Stimulated activated CD8-positive, alpha-beta memory T cell treated with anti-CD3 and anti-CD28 coated beads, Interleukin-4, amount 100 ng/mL, for 48 hours (primary cell): ENCODE measurements around the gene MUC3A.
"Not testable (repeated sequence)": the region's sequence is repeated elsewhere in the genome, so short reads cannot be mapped to it uniquely, and the experiment has no call there.

Experiments used
- DNase-seq: peaks from one replicate; pipeline ENCODE4 v3.0.0-alpha.2; 2020

The MUC3A gene, protein sequence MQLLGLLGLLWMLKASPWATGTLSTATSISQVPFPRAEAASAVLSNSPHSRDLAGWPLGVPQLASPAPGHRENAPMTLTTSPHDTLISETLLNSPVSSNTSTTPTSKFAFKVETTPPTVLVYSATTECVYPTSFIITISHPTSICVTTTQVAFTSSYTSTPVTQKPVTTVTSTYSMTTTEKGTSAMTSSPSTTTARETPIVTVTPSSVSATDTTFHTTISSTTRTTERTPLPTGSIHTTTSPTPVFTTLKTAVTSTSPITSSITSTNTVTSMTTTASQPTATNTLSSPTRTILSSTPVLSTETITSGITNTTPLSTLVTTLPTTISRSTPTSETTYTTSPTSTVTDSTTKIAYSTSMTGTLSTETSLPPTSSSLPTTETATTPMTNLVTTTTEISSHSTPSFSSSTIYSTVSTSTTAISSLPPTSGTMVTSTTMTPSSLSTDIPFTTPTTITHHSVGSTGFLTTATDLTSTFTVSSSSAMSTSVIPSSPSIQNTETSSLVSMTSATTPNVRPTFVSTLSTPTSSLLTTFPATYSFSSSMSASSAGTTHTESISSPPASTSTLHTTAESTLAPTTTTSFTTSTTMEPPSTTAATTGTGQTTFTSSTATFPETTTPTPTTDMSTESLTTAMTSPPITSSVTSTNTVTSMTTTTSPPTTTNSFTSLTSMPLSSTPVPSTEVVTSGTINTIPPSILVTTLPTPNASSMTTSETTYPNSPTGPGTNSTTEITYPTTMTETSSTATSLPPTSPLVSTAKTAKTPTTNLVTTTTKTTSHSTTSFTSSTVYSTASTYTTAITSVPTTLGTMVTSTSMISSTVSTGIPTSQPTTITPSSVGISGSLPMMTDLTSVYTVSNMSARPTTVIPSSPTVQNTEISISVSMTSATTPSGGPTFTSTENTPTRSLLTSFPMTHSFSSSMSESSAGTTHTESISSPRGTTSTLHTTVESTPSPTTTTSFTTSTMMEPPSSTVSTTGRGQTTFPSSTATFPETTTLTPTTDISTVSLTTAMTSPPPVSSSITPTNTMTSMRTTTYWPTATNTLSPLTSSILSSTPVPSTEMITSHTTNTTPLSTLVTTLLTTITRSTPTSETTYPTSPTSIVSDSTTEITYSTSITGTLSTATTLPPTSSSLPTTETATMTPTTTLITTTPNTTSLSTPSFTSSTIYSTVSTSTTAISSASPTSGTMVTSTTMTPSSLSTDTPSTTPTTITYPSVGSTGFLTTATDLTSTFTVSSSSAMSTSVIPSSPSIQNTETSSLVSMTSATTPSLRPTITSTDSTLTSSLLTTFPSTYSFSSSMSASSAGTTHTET (N-terminal part only)

GRCh38 chr7:100949227-100949932 is at the start of gene MUC3A:
MUC3A (plus strand) TSS chr7:100949534; CDS start chr7:100949625, 91 bp downstream.
- no peak for DNase-seq

GRCh38 chr7:100900978-100901377 is 48.4 kb upstream of the MUC3A start:
- DNase-seq, result no peak

DNA sequence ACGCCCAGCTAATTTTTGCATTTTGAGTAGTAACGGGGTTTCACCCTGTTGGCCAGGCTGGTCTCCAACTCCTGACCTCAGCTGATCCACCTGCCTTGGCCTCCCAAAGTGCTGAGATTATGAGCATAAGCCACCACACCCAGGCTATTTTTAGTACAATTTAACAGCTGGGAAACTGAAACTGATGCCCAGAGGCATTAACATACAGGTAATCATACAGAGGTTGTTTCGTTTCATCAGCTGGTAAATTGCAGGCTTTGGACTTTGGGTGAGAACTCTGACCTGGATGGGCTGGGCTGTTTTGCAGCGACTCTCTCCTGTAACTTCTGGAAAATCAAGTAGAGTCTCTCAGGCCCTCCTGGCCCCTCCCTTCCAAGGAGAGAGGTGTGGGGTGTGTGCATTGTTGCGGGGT is 47.4 kb upstream of the MUC3A start:
- no peak for DNase-seq

DNA sequence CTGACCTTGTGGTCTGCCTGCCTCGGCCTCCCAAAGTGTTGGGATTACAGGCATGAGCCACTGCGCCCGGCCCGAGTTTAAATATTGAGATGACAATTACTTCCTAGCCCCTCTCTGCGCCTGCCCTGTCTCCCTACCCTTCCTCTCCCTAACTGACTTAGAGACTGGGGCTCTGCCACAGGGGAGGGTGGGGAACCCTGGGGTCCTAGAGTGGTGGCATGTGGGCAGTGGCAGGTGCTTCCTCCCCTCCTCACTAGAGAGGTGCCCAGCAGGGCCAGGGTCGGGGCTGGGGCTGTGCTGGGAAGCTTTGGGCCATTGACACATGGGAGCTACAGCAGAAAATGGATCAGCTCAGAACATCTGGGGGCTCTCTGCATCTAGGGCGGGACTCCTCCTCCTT is 46.7 kb upstream of the MUC3A start:
- DNase-seq, result no peak

DNA sequence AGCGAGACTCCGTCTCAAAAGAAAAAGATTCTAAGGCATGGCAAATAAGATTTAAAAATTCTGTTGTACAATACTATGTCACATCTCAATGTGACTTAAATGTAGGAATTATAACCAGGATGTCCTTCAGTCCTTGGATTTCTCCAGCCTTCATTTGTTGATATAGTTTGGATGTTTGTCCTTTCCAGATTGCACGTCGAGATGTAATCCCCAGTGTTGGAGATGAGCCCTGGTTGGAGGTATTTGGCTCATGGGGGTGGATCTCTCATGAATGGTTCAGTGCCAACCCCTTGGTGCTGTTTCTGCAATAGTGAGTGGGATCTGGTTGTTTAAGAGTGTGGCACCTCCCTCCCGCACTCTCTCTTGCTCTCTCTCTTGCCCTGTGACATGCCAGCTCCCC is 40.8 kb upstream of the MUC3A start:
- no peak for DNase-seq

- not testable (repeated sequence) for DNase-seq
Measured at GRCh38 chr7:100910443-100910842, 38.9 kb upstream of the MUC3A start.

GRCh38 chr7:100911484-100911883 is 37.9 kb upstream of the MUC3A start:
- no peak for DNase-seq

- DNase-seq, result no peak
Measured at GRCh38 chr7:100914208-100914878, 35.0 kb upstream of the MUC3A start.

GRCh38 chr7:100914879-100915447 is 34.4 kb upstream of the MUC3A start:
- no peak for DNase-seq

GRCh38 chr7:100919335-100919734 is 30.0 kb upstream of the MUC3A start:
- not testable (repeated sequence) for DNase-seq

DNA sequence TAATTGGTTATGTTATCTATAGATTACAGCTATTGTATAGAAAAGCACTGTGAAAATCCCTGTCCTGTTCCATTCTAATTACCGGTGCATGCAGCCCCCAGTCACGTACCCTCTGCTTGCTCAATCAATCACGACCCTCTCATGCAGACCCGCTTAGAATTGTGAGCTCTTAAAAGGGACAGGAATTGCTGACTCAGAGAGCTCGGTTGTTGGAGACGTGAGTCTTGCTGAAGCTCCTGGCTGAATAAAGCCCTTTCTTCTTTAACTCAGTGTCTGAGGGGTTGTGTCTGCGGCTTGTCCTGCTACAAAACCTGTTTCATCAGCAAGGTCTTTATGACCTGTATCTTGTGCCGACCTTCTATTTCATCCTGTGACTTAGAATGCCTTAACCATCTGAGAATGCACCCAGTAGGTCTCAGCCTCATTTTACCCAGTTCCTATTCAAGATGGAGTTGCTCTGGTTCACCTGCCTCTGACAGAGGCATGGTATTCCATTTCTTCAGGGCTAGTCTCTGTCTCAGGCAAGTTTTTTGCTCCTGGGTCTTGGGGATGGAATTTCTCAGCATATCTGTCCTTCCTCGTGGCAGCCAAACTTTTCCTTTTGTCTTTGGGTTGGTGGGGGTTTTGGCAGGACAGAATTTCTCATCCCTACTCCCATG is 29.4 kb upstream of the MUC3A start:
- DNase-seq, result not testable (repeated sequence)

DNA sequence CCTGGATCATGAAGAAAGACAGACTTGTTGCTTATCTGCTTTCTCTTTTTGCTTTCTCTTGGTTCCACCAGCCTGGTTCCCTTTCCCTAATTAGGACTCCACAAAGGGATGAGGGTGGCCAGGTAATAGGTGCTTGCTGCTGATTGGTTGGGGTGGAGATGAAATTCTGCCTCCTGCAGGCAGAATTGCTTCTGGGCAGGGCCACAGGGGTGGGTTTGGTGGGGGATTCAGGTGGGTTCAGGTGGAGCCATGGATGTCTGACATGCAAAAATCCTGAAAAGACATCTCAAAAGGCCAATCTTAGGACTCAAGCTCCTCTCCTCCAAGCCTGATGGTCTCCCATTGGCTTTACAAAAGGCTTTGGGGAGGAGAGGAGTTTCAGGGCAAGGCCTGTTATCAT is 28.3 kb upstream of the MUC3A start:
- no peak for DNase-seq

- DNase-seq, result not testable (repeated sequence)
Measured at GRCh38 chr7:100923616-100924015, 25.7 kb upstream of the MUC3A start.

- no peak for DNase-seq
Measured at GRCh38 chr7:100929808-100930174, 19.5 kb upstream of the MUC3A start.

DNA sequence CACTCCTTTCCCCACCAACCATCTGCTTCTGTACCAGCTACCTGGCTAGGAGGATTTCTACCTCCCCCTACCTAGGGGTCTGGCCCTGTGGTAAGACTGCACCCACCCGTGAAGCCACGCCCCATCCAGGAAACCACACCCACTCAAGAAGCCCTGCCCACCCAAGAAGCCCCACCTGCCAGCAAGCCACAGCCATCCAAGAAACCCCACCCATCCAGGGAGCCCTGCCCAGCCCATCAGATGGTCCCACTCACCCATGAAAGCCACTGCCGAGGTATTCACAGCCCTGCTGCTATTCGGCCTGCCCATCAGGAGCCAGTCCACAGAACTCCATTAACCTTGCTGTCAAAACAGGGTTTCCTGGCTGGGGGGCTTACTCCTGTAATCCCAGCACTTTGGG is 15.6 kb upstream of the MUC3A start:
- DNase-seq, result no peak

- DNase-seq, result not testable (repeated sequence)
Measured at GRCh38 chr7:100935381-100935780, 14.0 kb upstream of the MUC3A start.

- not testable (repeated sequence) for DNase-seq
Measured at GRCh38 chr7:100936167-100936566, 13.2 kb upstream of the MUC3A start.

GRCh38 chr7:100942045-100942774 is 7.1 kb upstream of the MUC3A start:
- no peak for DNase-seq

DNA sequence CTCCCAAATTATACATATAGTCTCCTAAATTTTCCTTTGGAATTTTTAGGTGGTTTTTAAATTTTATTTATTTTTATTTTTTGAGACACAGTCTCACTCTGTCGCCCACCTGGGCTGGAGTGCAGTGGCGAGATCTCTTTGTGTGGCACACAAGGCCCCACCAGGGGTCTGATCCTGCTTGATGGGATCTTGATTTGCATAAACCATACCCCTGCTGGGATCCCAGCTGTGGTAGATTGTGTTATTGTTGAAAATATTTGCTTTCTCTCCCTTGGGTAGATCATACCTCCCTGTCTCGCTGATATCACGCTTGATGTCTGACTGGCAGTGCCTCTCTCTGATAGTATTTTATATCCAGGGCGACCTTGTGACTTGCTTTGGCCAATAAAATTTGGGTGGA is 5.6 kb upstream of the MUC3A start:
- DNase-seq, result no peak

DNA sequence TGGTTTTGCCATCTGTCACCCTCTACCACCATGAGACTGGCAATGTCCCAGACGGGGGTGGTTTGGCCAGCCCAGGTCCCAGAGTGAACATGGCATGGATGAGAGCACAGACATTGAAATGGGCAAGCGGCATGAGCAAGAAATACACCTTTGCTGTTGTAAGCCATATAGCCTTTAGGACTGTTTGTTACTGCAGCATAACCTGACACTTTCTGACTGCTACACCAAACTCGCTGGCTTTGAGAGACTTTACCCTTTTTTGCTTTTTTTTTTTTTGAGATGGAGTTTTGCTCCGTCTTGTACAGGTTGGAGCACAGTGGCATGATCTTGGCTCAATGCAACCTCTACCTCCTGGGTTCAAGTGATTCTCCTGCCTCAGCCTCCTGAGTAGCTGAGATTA is 5.2 kb upstream of the MUC3A start:
- DNase-seq, result no peak
